HepG2 (cell line): ENCODE results near the gene EEFSEC. TPM values are rescaled to one million over a fixed set of nuclear protein-coding genes. Genes with fewer than 3 reads are reported as not detected.
A peak's percentile ranks its signal among the peaks of the same experiment; 100 is the strongest.

Source experiments
- FOXC1 ChIP-seq: sonication (generic); formaldehyde crosslinking; IDR thresholded peaks from 2 replicates; pipeline ENCODE4 v1.8.0; 2022; ENCODE audit warnings: mild to moderate bottlenecking, missing genetic modification reagents, borderline replicate concordance
- HNRNPK ChIP-seq: fragments of 200-400 bp; formaldehyde crosslinking; IDR thresholded peaks from 2 replicates; pipeline ENCODE4 v1.6.1; 2018; ENCODE audit warnings: low read length, low read depth, moderate library complexity, mild to moderate bottlenecking; ENCODE audit not compliant: poor library complexity, severe bottlenecking
- MEF2D ChIP-seq: sonication (generic); formaldehyde crosslinking; IDR thresholded peaks from 2 replicates; pipeline ENCODE4 v1.5.1; 2020; ENCODE audit warnings: mild to moderate bottlenecking, missing genetic modification reagents
- PITX1 ChIP-seq: sonication (generic); formaldehyde crosslinking; IDR thresholded peaks from 2 replicates; pipeline ENCODE4 v1.5.1; 2020; ENCODE audit warnings: mild to moderate bottlenecking, missing genetic modification reagents
- POGZ ChIP-seq: sonication (generic); formaldehyde crosslinking; IDR thresholded peaks from 2 replicates; pipeline ENCODE4 v1.4.0; 2020; ENCODE audit warnings: mild to moderate bottlenecking, missing genetic modification reagents
- RBM39 ChIP-seq: fragments of 200-400 bp; formaldehyde crosslinking; IDR thresholded peaks from one replicate; pipeline ENCODE4 v1.6.1; 2018; ENCODE audit warnings: antibody characterized with exemption, mild to moderate bottlenecking, low read depth, low read length; ENCODE audit not compliant: poor library complexity, severe bottlenecking
- SIN3A ChIP-seq: IDR thresholded peaks from 2 replicates; pipeline ENCODE4 v1.6.1; 2011; ENCODE audit warnings: low read depth, mild to moderate bottlenecking, control low read depth, low read length, borderline replicate concordance
- SP4 ChIP-seq: sonication (generic); formaldehyde crosslinking; IDR thresholded peaks from 2 replicates; pipeline ENCODE4 v1.8.1; 2023; ENCODE audit warnings: mild to moderate bottlenecking, missing genetic modification reagents
- STAG1 ChIP-seq: sonication (generic); formaldehyde crosslinking; IDR thresholded peaks from 2 replicates; pipeline ENCODE4 v1.4.0; 2020; ENCODE audit warnings: missing genetic modification reagents
- ZC3H13 ChIP-seq: sonication (generic); formaldehyde crosslinking; IDR thresholded peaks from 2 replicates; pipeline ENCODE4 v1.8.1; 2023; ENCODE audit warnings: mild to moderate bottlenecking, missing genetic modification reagents, moderate library complexity
- ZFY ChIP-seq: sonication (generic); formaldehyde crosslinking; IDR thresholded peaks from 2 replicates; pipeline ENCODE4 v1.4.0; 2020; ENCODE audit warnings: missing genetic modification reagents
- ZNF407 ChIP-seq: sonication (generic); formaldehyde crosslinking; IDR thresholded peaks from one replicate; pipeline ENCODE4 v1.5.1; 2020; ENCODE audit warnings: mild to moderate bottlenecking, missing genetic modification reagents; ENCODE audit errors: not compliant biosample characterization
- ZNF746 ChIP-seq: sonication (generic); formaldehyde crosslinking; IDR thresholded peaks from 2 replicates; pipeline ENCODE4 v1.8.0; 2022; ENCODE audit warnings: mild to moderate bottlenecking, missing genetic modification reagents
- ZNF749 ChIP-seq: sonication (generic); formaldehyde crosslinking; IDR thresholded peaks from 2 replicates; pipeline ENCODE4 v1.8.0; 2022; ENCODE audit warnings: mild to moderate bottlenecking, missing genetic modification reagents, moderate library complexity, borderline replicate concordance
- polyA plus RNA-seq, 8 experiments: library from polyadenylated mRNA; depleted of rRNA in 3 of 8; stranded (reverse) in 7 of 8; unstranded in 1 of 8; fragments of >200 nt; fragmentation: Illumina TruSeq in 4 of 8; extraction: Trizol in 4 of 8; gene quantifications; 2 replicates each; pipeline versions ENCODE4 v1.2.1 to v1.2.3, GENCODE V29; 2011 to 2016; ENCODE audit warnings: low read depth in 4 of 8, missing spikeins in 1 of 8, mixed read lengths in 1 of 8; ENCODE audit not compliant: insufficient read depth in 1 of 8
- total RNA-seq, 5 experiments: library from RNA; depleted of rRNA; stranded (reverse); fragments of >200 nt; fragmentation: Illumina TruSeq; extraction: Trizol; gene quantifications; 2 replicates each; pipeline ENCODE4 v1.2.3, GENCODE V29; 2016; ENCODE audit warnings: low read depth in 1 of 5
- TF ChIP-seq, protein P1 (sequence below): sonication (generic); formaldehyde crosslinking; IDR thresholded peaks from 2 replicates; pipeline ENCODE4 v1.5.1; 2020; ENCODE audit warnings: mild to moderate bottlenecking, missing genetic modification reagents, borderline replicate concordance

The EEFSEC gene
- total and polyA plus RNA-seq, 2 of the 13 experiments (the other 11 are each of a cell fraction or from before 2014, with no cell fraction given) = 6.4 to 24.2 TPM

DNA sequence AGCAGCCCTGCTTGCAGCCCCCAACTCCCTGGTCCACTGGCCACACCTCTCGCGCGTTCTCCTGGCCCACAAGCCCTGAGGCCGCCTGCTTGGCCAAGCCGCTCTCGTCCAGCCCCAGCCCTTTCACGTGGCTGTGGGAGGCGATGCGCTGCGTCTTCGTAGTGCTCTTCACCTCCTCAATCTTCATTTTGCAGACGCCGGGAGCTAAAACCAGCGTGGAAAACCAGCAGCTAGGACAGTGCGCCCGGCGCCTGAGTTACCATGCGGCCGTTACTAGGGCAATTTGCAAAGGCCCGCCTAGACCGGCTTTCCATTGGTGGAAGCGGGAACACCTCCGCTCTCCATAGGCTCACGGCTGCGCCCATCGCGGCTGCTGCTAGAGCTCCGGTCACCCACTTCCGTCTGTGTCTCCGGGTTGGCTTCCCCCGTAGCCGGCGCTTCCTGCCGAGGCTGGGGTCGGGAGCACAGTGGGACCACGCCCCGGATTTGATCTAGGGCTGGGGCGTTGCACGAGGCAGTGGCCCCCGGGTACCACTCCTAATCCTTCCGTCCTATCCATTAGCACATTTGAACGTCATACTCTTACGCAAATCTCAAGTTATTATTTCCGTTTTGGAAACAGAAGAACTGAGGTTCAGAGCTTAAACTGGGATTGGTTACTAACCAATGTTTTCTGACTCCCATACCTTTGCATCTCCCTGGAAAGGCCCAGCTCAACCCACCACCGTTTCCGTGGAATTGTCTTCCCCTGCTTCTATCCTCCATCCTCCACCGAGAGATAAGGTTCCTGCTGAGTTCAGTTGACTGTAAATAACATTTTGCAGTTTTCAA is 29.5 kb upstream of the EEFSEC start, which contains the start of gene RUVBL1 (continued):
- TF ChIP-seq, protein P1, sequence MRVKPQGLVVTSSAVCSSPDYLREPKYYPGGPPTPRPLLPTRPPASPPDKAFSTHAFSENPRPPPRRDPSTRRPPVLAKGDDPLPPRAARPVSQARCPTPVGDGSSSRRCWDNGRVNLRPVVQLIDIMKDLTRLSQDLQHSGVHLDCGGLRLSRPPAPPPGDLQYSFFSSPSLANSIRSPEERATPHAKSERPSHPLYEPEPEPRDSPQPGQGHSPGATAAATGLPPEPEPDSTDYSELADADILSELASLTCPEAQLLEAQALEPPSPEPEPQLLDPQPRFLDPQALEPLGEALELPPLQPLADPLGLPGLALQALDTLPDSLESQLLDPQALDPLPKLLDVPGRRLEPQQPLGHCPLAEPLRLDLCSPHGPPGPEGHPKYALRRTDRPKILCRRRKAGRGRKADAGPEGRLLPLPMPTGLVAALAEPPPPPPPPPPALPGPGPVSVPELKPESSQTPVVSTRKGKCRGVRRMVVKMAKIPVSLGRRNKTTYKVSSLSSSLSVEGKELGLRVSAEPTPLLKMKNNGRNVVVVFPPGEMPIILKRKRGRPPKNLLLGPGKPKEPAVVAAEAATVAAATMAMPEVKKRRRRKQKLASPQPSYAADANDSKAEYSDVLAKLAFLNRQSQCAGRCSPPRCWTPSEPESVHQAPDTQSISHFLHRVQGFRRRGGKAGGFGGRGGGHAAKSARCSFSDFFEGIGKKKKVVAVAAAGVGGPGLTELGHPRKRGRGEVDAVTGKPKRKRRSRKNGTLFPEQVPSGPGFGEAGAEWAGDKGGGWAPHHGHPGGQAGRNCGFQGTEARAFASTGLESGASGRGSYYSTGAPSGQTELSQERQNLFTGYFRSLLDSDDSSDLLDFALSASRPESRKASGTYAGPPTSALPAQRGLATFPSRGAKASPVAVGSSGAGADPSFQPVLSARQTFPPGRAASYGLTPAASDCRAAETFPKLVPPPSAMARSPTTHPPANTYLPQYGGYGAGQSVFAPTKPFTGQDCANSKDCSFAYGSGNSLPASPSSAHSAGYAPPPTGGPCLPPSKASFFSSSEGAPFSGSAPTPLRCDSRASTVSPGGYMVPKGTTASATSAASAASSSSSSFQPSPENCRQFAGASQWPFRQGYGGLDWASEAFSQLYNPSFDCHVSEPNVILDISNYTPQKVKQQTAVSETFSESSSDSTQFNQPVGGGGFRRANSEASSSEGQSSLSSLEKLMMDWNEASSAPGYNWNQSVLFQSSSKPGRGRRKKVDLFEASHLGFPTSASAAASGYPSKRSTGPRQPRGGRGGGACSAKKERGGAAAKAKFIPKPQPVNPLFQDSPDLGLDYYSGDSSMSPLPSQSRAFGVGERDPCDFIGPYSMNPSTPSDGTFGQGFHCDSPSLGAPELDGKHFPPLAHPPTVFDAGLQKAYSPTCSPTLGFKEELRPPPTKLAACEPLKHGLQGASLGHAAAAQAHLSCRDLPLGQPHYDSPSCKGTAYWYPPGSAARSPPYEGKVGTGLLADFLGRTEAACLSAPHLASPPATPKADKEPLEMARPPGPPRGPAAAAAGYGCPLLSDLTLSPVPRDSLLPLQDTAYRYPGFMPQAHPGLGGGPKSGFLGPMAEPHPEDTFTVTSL = no peak
- TF ChIP-seq POGZ (CRISPR knock-in tag) (peak; percentile 90), ZC3H13 (0 out of 2 replicates have a peak, but pooled peaks have one; percentile 53), ZNF746 (peak; percentile 56; the same call in 1 of the 2 replicates), ZNF749 (CRISPR knock-in tag) (no peak), ZNF407 (CRISPR knock-in tag) (peak; percentile 62), FOXC1 (CRISPR knock-in tag) (peak; percentile 56; the same call in 1 of the 2 replicates), RBM39 (peak; percentile 80), SP4 (peak; percentile 77; the same call in 1 of the 2 replicates), SIN3A (peak; percentile 94), STAG1 (CRISPR knock-in tag) (no peak), ZFY (CRISPR knock-in tag) (peak; percentile 85), PITX1 (peak; percentile 75), HNRNPK (no peak), MEF2D (CRISPR knock-in tag) (peak; percentile 67)
